Liver (tissue), 3 donors: ENCODE measurements around the gene CRB2.

ENCODE experiments used
- ATF3 ChIP-seq: IDR thresholded peaks from 2 replicates; pipeline ENCODE4 v1.6.1; 2016; ENCODE audit warnings: antibody characterized with exemption
- CTCF ChIP-seq: fragments of 150-350 bp; IDR thresholded peaks from 2 replicates; pipeline ENCODE4 v1.5.1; 2017; ENCODE audit warnings: improper control_type of control experiment, low read depth, low read length; ENCODE audit not compliant: missing input control
- EGR1 ChIP-seq, 2 donors: IDR thresholded peaks; 2 replicates each; pipeline ENCODE4 v1.6.1; 2016 to 2018; ENCODE audit warnings: antibody characterized with exemption in 2 of 2, low read depth in 2 of 2
- ZBTB33 ChIP-seq: IDR thresholded peaks from 2 replicates; pipeline ENCODE4 v1.6.1; 2016; ENCODE audit warnings: antibody characterized with exemption
- donor health status: healthy.
- donor health status: healthy.

- TF ChIP-seq EGR1 (IDR thresholded peaks at IDR 0.05; ENCODE audit: low read depth in 2 of 2) (no peak), CTCF (no peak), ATF3 (no peak), ZBTB33 (no peak)
Measured at GRCh38 chr9:123425261-123425821, 69.3 kb downstream of the CRB2 start.
